Stimulated activated naive B cell treated with anti-CD40 and anti-IgM and Interleukin-4, amounts not matched to agents 10 μg/mL and 1 μg/mL and 100 μg/mL, for 72 hours (primary cell): Measurements from ENCODE around the gene PSPC1.
A peak's percentile ranks its signal among the peaks of the same experiment; 100 is the strongest.
"Not testable (repeated sequence)": the region's sequence is repeated elsewhere in the genome, so short reads cannot be mapped to it uniquely, and the experiment has no call there.

ENCODE experiments used
- ATAC-seq, 2 donors: fragments of 150-1000 bp; cut with Tn5 transposase; replicated peaks; 2 replicates each; pipeline ENCODE4 v1.10.0; 2021; ENCODE audit warnings: moderate library complexity in 1 of 2
- DNase-seq: peaks from one replicate; pipeline ENCODE4 v3.0.0; 2021
- H3K27ac Mint-ChIP-seq: one replicate; pipeline ENCODE4 v1.8.0; 2022; ENCODE audit warnings: mild to moderate bottlenecking, mixed read lengths
- H3K27me3 Mint-ChIP-seq, 2 donors: one replicate each; pipeline ENCODE4 v1.8.0; 2022; ENCODE audit warnings: mixed read lengths in 2 of 2
- H3K36me3 Mint-ChIP-seq, 2 donors: one replicate each; pipeline ENCODE4 v1.8.0; 2022; ENCODE audit warnings: mixed read lengths in 2 of 2, mild to moderate bottlenecking in 1 of 2
- H3K4me1 Mint-ChIP-seq, 2 donors: one replicate each; pipeline ENCODE4 v1.8.0; 2022; ENCODE audit warnings: mixed read lengths in 2 of 2, mild to moderate bottlenecking in 1 of 2
- H3K4me3 Mint-ChIP-seq, 2 donors: one replicate each; pipeline ENCODE4 v1.8.0; 2022; ENCODE audit warnings: mild to moderate bottlenecking in 2 of 2, mixed read lengths in 2 of 2, moderate library complexity in 1 of 2
- H3K9me3 Mint-ChIP-seq, 2 donors: one replicate each; pipeline ENCODE4 v1.8.0; 2022; ENCODE audit warnings: mixed read lengths in 2 of 2, mild to moderate bottlenecking in 1 of 2

The PSPC1 gene, protein sequence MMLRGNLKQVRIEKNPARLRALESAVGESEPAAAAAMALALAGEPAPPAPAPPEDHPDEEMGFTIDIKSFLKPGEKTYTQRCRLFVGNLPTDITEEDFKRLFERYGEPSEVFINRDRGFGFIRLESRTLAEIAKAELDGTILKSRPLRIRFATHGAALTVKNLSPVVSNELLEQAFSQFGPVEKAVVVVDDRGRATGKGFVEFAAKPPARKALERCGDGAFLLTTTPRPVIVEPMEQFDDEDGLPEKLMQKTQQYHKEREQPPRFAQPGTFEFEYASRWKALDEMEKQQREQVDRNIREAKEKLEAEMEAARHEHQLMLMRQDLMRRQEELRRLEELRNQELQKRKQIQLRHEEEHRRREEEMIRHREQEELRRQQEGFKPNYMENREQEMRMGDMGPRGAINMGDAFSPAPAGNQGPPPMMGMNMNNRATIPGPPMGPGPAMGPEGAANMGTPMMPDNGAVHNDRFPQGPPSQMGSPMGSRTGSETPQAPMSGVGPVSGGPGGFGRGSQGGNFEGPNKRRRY

DNA sequence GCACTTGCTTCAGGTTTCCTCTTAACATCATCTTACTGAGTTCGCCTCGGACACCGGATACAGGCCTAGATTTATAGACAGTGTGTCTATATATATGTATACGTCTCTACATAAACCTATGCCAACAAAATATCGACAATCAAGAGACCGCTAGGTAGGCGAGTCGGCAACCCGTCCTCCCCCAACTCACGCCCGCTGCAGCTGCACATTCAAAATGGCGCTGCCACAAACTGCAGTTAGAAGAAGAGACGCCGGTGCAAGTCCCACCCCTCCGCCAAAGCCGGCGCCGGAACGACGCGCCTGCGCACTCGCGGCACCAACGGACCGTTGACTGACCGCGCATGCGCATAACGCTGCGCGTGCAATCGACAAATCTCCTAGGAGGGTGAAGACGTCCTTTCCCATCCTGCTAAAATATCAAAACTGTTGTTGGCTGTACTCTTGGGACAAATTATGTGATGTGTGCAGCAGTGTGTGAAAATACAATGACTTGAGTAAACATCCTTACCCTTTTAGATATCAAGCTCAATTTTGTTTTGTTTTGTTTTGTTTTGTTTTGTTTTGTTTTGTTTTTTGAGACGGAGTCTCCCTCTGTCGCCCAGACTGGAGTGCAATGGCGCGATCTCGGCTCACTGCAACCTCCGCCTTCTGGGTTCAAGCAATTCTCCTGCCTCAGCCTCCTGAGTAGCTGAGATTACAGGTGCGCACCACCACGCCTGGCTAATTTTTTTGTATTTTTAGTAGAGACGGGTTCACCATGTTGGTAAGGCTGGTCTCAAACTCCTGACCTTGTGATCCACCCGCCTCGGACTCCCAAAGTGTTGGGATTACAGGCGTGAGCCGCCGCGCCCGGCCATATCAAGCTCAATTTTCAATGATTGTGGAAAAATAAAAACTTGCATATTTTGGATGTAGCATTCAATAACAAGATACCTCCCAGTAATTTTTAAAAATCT is at the start of gene PSPC1:
PSPC1 (minus strand) TSS at position 219 of the 956 bp plus-strand sequence; CDS start at position 31, 188 bp downstream.
- peak within 1 kb of the TSS; percentile 96 to 97 for H3K4me3 Mint-ChIP-seq
- H3K36me3 Mint-ChIP-seq, result peaks cover 7 to 20% of the 10 kb centered on the region in 2 donors
- H3K4me1 Mint-ChIP-seq, H3K9me3 Mint-ChIP-seq, H3K27me3 Mint-ChIP-seq: not testable (repeated sequence)
- H3K27ac Mint-ChIP-seq, result peak within 1 kb of the TSS; percentile 99
- peak; percentile 90 to 93 for ATAC-seq
- DNase-seq, result peak; percentile 93

DNA sequence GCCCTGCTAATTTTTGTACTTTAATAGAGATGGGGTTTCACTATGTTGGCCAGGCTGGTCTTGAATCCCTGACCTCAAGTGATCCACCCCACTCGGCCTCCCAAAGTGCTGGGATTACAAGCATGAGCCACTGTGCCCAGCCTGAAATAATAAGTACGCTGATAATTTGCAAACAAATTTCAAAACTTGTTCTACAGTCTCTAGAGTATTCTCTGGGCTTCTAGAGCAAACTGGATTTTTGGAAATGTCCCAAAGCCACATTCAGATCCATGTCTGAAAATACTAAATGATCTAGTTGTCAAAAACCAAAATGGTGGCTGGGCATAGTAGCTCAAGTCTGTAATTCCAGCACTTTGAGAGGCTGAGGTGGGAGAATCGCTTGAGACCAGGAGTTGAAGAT is 39.9 kb upstream of the PSPC1 start:
- DNase-seq (no peak), ATAC-seq (no peak)
- H3K27me3 Mint-ChIP-seq, result no peaks in the 10 kb centered on the region
- H3K27ac Mint-ChIP-seq, result no peak overlapping the region
- no peaks in the 10 kb centered on the region for H3K9me3 Mint-ChIP-seq
- H3K4me3 Mint-ChIP-seq, result no peak overlapping the region
- no peaks in the 10 kb centered on the region for H3K4me1 Mint-ChIP-seq
- peaks cover 38 to 51% of the 10 kb centered on the region in 2 donors for H3K36me3 Mint-ChIP-seq

DNA sequence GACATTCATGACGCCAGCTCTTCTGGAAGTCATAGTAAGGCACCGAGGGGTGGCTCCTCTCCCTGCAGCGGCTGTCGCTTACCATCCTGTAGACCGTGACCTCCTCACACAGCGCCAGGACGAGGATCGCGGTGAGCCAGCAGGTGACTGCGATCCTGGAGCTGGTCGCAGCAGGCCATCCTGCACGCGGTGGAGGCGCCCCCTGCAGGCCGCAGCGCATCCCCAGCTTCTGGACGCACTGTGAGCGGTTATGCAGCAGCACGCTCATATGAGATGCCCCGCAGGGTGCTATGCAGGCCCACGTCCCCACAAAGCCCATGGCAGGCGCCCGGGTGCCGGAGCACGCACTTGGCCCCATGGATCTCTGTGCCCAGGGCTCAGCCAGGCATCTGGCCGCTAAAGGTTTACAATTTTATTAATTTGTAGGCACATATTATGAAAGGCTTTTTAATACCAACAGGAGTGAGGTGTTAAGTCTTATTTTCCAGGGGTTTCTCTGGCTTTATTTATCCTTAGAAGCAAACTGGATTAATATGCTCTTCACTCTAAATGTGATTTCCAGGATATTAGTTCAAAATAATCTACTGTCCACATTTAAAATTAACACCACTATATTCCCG is 35.6 kb upstream of the PSPC1 start:
- H3K27ac Mint-ChIP-seq, result no peak overlapping the region
- H3K36me3 Mint-ChIP-seq, result peaks cover 24 to 40% of the 10 kb centered on the region in 2 donors
- ATAC-seq, result peak in 1 of 2 donors; percentile 42

DNA sequence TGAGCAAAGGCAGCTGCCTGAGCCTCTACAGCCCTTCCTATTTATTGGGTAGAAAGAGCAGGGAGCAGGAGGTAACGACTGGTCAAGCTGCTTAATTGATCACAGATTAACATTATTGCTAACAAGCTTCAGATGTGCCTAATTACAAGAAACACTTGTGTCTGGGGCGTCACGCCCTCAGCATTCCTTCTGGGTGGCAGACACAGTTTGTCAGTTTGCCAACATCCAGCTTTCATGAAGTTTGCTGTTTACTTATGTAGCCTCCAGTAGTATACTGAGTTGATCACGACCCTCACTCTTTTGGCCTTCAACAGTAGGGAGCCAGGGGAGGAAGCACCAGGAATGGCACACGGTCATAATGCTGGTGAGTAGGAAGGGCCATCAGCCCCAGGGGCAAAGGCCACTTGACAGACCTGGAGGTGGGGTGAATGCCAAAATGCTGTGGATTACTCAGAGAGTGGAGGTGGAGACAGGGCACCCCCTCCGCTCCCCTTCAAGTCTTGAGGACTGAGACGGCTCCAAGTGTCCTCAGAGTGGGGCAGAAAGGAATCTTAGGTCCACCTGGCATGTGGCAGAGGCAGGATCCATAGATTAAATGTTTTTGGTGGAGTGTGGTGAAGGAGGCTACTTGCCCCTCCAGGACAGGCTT is 34.9 kb upstream of the PSPC1 start:
- Mint-ChIP-seq H3K27ac (no peak overlapping the region), H3K4me3 (no peak overlapping the region), H3K4me1 (no peaks in the 10 kb centered on the region), H3K27me3 (no peaks in the 10 kb centered on the region), H3K36me3 (peaks cover 24 to 36% of the 10 kb centered on the region in 2 donors), H3K9me3 (peaks cover 0 to 2% of the 10 kb centered on the region in 2 donors)
- ATAC-seq, result no peak
- DNase-seq, result no peak

More for the DNA sequence above, 35.6 kb upstream of the PSPC1 start:
- peak; percentile 7 for DNase-seq
- H3K4me3 Mint-ChIP-seq, result no peak overlapping the region
- H3K27me3 Mint-ChIP-seq, result no peaks in the 10 kb centered on the region
- H3K4me1 Mint-ChIP-seq, result no peaks in the 10 kb centered on the region
- H3K9me3 Mint-ChIP-seq, result peaks cover 0 to 2% of the 10 kb centered on the region in 2 donors

DNA sequence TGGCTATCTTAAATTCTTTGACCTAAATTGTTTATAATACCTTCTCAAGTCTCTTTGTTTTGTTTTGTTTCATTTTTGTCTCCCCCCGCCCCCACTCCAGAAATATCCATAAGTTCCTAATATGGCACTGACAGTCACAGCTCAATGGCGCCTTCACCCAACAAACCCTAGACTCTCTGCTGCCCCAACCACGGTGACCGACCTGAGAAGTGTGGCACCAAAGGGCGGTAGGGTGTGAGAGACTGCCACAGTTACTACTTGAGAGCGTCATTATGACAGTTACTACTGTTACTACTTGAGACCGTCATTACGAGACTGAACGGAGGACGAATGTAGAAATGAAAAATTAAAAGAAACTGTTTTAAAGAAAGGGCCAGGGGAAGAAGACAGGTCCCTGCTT is 34.4 kb upstream of the PSPC1 start:
- H3K27ac Mint-ChIP-seq, result no peak overlapping the region
- DNase-seq (no peak), ATAC-seq (no peak)

DNA sequence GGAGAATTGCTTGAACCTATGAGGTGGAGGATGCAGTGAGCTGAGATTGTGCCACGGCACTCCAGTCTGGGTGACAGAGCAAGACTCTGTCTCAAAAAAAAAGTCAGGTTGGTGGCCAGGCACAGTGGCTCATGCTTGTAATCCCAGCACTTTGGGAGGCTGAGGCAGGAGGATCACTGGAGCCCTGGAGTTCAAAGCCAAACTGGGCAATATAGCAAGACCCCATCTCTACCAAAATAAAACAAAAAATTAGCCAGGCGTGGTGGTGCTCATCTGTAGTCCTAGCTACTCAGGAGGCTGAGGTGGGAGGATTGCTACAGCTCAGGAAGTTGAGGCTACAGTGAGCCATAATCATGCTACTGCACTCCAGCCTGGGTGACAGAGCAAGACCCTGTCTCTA is 33.1 kb upstream of the PSPC1 start:
- peaks cover 28 to 40% of the 10 kb centered on the region in 2 donors for H3K36me3 Mint-ChIP-seq
- not testable (repeated sequence) for H3K9me3 Mint-ChIP-seq, H3K27ac Mint-ChIP-seq, H3K4me3 Mint-ChIP-seq, ATAC-seq, H3K27me3 Mint-ChIP-seq, H3K4me1 Mint-ChIP-seq, DNase-seq

More for the DNA sequence above, 34.4 kb upstream of the PSPC1 start:
- Mint-ChIP-seq H3K36me3 (peaks cover 28 to 40% of the 10 kb centered on the region in 2 donors), H3K27me3 (no peaks in the 10 kb centered on the region), H3K4me3 (no peak overlapping the region), H3K9me3 (peaks cover 0 to 4% of the 10 kb centered on the region in 2 donors), H3K4me1 (no peaks in the 10 kb centered on the region)

DNA sequence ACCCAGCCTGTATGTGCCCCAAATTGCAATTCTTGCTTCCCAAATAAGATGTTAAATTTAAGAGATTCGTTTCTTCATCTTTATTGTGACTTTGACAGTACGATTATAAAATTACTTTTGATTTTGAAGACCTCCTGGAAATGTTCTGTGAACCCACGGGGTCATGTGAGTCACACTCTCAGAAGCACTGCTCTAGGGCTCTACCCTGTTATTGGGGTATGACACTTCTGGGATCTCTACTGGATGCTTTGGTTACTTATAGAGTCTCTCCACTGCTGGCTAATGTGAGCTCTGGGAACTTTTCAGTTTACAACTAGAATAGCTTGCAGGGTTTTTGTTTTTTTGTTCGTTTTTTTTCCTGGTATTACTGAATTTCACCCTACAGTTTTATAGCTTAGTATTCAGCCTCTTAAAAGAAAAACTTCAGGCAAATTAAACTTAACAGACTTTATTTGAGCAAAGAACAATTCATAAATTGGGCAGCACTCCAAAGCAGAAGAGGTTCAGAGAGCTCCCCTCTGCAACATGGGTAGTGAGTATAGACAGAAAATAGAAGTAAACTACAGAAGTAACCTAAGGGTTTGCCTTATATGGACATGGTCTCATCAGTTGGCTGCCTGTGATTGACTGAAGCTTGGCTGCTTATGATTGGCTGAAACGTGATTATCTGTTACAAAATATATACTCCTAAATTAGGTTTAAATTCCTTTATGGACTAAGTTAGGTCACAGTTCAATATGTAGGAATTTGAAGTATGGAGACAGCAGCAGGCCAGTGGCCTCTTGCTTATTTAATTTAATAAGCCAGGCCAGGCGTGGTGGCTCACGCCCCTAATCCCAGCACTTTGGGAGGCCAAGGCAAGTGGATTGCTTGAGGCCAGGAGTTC is 28.5 kb upstream of the PSPC1 start:
- Mint-ChIP-seq H3K36me3 (peaks cover 12 to 22% of the 10 kb centered on the region in 2 donors), H3K27me3 (no peaks in the 10 kb centered on the region), H3K4me1 (no peaks in the 10 kb centered on the region), H3K27ac (no peak overlapping the region), H3K9me3 (peaks cover 0 to 1% of the 10 kb centered on the region in 2 donors), H3K4me3 (no peak overlapping the region)
- DNase-seq (no peak), ATAC-seq (no peak)

DNA sequence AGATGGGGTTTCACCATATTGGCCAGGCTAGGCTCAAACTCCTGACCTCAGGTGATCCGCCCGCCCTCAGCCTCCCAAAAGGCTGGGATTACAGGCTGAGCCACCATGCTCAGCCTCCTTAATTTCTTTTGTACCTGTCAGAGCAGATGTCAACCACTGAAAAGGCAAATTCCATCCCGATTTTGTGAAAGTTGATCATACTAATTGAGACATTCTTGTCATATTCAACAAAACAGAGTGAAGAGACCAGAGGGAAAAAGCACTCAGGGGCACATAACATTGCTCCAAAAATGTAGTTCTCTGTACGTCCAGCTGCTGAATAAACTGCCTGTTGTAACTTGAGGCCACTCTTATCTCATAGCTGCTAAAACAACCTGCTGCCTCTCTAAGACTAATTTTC is 27.4 kb upstream of the PSPC1 start:
- ATAC-seq (no peak), DNase-seq (no peak)
- Mint-ChIP-seq H3K27ac (no peak overlapping the region), H3K9me3 (peaks cover 0 to 1% of the 10 kb centered on the region in 2 donors), H3K4me3 (no peak overlapping the region), H3K4me1 (no peaks in the 10 kb centered on the region), H3K27me3 (no peaks in the 10 kb centered on the region), H3K36me3 (peaks cover 15 to 27% of the 10 kb centered on the region in 2 donors)

DNA sequence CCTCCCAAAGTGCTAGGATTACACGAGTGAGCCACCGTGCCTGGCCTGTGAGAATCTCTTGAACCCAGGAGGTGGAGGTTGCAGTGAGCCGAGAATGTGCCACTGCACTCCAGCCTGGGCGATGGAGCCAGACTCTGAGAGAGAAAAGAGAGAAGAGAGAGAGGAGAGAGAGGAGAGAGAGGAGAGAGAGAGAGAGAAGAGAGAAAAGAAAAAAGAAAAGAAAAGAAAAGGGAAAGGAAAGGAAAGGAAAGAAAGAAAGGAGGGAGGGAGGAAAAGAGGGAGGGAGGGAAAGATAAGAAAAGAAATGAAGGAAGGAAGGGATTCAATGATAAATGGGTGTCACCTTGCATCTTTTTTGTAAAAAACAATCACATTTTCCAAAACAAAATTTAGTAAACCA is 23.0 kb upstream of the PSPC1 start:
- no peaks in the 10 kb centered on the region for H3K27me3 Mint-ChIP-seq
- peaks cover 10 to 11% of the 10 kb centered on the region in 2 donors for H3K36me3 Mint-ChIP-seq
- no peaks in the 10 kb centered on the region for H3K4me1 Mint-ChIP-seq
- DNase-seq, result no peak
- H3K27ac Mint-ChIP-seq, result no peak overlapping the region
- H3K9me3 Mint-ChIP-seq, result no peaks in the 10 kb centered on the region
- ATAC-seq, result no peak
- no peak overlapping the region for H3K4me3 Mint-ChIP-seq

DNA sequence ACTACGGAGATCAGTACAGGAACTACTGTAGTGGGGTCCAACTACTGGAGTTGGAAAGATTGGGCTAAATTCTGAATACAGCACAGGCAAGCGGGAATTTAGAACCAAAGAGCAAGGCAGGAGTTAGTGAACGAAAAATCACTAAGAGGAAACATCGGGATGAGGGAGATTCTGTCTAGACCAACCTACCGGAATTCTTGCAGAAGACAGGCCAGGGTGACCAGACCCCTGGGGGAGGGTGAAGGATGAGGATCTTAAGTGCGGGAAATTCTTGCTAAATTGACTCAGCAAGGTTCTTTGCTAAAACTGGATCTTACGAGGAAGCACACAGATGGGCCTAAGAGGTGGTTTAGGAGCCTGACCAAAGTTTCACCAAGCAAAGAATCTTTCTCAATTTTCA is 13.2 kb upstream of the PSPC1 start:
- no peak for ATAC-seq

DNA sequence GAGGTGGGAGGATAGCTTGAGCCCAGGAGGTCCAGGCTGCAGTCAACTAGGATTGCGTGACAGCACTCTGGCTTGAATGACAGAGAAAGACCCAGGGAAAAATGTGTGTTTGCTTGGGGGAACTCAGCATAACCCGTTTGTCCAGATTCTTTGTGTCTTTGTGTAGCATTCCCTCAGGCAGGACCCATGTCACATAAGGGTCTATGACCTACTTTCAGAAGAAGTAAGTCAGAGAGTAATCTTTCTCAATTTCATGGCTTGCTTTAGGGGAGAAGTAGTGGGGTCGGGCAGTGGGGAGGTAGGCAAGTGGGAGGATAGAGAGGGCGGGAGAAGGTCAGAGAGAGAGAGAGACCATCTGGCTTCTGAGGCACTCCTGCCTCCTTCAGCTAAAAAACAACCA is 11.9 kb upstream of the PSPC1 start:
- Mint-ChIP-seq H3K4me3 (no peak overlapping the region), H3K9me3 (no peaks in the 10 kb centered on the region), H3K4me1 (peaks cover 4 to 13% of the 10 kb centered on the region in 2 donors), H3K27ac (no peak overlapping the region), H3K36me3 (peaks cover 10 to 16% of the 10 kb centered on the region in 2 donors), H3K27me3 (no peaks in the 10 kb centered on the region)
- DNase-seq, result no peak
- peak in 1 of 2 donors; percentile 8 for ATAC-seq

More for the DNA sequence above, 13.2 kb upstream of the PSPC1 start:
- Mint-ChIP-seq H3K4me3 (no peak overlapping the region), H3K4me1 (peaks cover 4 to 13% of the 10 kb centered on the region in 2 donors), H3K36me3 (peaks cover 15 to 20% of the 10 kb centered on the region in 2 donors), H3K27me3 (no peaks in the 10 kb centered on the region), H3K27ac (no peak overlapping the region), H3K9me3 (no peaks in the 10 kb centered on the region)
- DNase-seq, result no peak

DNA sequence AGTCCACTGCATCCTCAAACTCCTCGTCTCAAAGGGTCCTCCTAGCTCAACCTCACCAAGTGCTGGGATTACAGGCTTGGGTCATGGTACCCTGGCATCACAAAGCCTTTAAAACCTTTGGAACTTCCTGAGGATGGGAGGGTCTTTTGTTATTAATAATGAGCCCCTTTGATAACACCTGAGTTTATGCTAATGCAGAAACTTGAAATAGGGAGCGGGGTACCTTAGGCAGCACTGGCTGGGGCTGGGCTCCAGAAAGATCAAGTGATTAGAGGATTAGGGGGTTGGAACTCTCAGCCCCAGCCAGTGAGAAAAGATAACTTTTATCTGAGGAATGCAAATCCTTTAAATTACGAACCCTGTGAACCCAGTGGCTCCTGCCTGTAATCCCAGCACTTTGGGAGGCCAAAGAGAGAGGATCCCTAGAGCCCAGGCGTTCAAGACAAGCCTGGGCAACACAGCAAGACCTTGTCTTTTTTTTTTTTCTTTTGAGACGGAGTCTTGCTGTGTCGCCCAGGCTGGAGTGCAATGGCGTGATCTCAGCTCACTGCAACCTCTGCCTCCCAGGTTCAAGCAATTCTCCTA is 9.3 kb upstream of the PSPC1 start:
- H3K27ac Mint-ChIP-seq, result no peak overlapping the region
- no peaks in the 10 kb centered on the region for H3K9me3 Mint-ChIP-seq
- DNase-seq (no peak), ATAC-seq (no peak)
- H3K4me1 Mint-ChIP-seq, result peaks cover 4 to 13% of the 10 kb centered on the region in 2 donors
- H3K36me3 Mint-ChIP-seq, result peaks cover 7 to 9% of the 10 kb centered on the region in 2 donors
- H3K27me3 Mint-ChIP-seq, result no peaks in the 10 kb centered on the region
- no peak overlapping the region for H3K4me3 Mint-ChIP-seq
